K562 (cell line): ENCODE measurements around the gene OXSR1. TPM values are rescaled to one million over a fixed set of nuclear protein-coding genes. Genes with fewer than 3 reads are reported as not detected.

Experiments
- ADNP ChIP-seq: fragments of 200-800 bp; sonication (Bioruptor generic); IDR thresholded peaks from 2 replicates; pipeline ENCODE4 v1.6.1; 2016; ENCODE audit warnings: missing genetic modification characterization, missing compliant biosample characterization
- CBFA2T3 ChIP-seq: fragments of 450-650 bp; IDR thresholded peaks from 2 replicates; pipeline ENCODE4 v1.6.1; 2017
- CHAMP1 ChIP-seq: fragments of 450-650 bp; IDR thresholded peaks from 2 replicates; pipeline ENCODE4 v1.6.1; 2016; ENCODE audit warnings: mild to moderate bottlenecking
- DPF2 ChIP-seq: fragments of 450-650 bp; IDR thresholded peaks from 2 replicates; pipeline ENCODE4 v1.6.1; 2016
- FOXJ2 ChIP-seq: fragments of 200-800 bp; sonication (Bioruptor generic); IDR thresholded peaks from 2 replicates; pipeline ENCODE4 v1.6.1; 2016; ENCODE audit warnings: missing genetic modification characterization, missing compliant biosample characterization
- GATAD2A ChIP-seq: fragments of 450-650 bp; IDR thresholded peaks from 2 replicates; pipeline ENCODE4 v1.6.1; 2017
- KLF16 ChIP-seq: IDR thresholded peaks from 2 replicates; pipeline ENCODE4 v1.6.1; 2016; ENCODE audit warnings: antibody characterized with exemption
- LCOR ChIP-seq: sonication (generic); formaldehyde crosslinking; IDR thresholded peaks from 2 replicates; pipeline ENCODE4 v1.8.0; 2022; ENCODE audit warnings: mild to moderate bottlenecking, missing genetic modification reagents
- NCOA1 ChIP-seq: fragments of 450-650 bp; IDR thresholded peaks from 2 replicates; pipeline ENCODE4 v1.6.1; 2016; ENCODE audit warnings: low read depth
- NFIX ChIP-seq: fragments of 250-450 bp; sonication (Bioruptor Pico); IDR thresholded peaks from 2 replicates; pipeline ENCODE4 v1.4.0; 2020; ENCODE audit warnings: low read depth, mild to moderate bottlenecking, moderate library complexity
- PPARD ChIP-seq: fragments of 250-450 bp; sonication (Bioruptor Pico); IDR thresholded peaks from 2 replicates; pipeline ENCODE4 v1.8.0; 2022; ENCODE audit warnings: inconsistent platforms, mild to moderate bottlenecking, moderate library complexity
- PYGO2 ChIP-seq: fragments of 450-650 bp; IDR thresholded peaks from 2 replicates; pipeline ENCODE4 v1.6.1; 2016; ENCODE audit warnings: mild to moderate bottlenecking, missing genetic modification characterization, moderate library complexity, missing compliant biosample characterization
- RBM15 ChIP-seq: fragments of 200-400 bp; formaldehyde crosslinking; IDR thresholded peaks from 2 replicates; pipeline ENCODE4 v1.6.1; 2018; ENCODE audit warnings: mild to moderate bottlenecking, low read length, moderate library complexity; ENCODE audit not compliant: insufficient read depth
- RFX1 ChIP-seq: fragments of 450-650 bp; IDR thresholded peaks from 2 replicates; pipeline ENCODE4 v1.6.1; 2016; ENCODE audit warnings: mild to moderate bottlenecking, moderate library complexity
- RFX7 ChIP-seq: fragments of 250-450 bp; sonication (Bioruptor Pico); IDR thresholded peaks from 2 replicates; pipeline ENCODE4 v1.5.1; 2021; ENCODE audit warnings: mild to moderate bottlenecking
- STAT5A ChIP-seq: IDR thresholded peaks from 2 replicates; pipeline ENCODE4 v1.6.1; 2012; ENCODE audit warnings: low read length, inconsistent platforms, borderline replicate concordance
- TAF9B ChIP-seq: fragments of 450-650 bp; IDR thresholded peaks from 2 replicates; pipeline ENCODE4 v1.6.1; 2018; ENCODE audit warnings: mild to moderate bottlenecking; ENCODE audit not compliant: partially characterized antibody
- TAL1 ChIP-seq: fragments of 450-650 bp; IDR thresholded peaks from 2 replicates; pipeline ENCODE4 v1.6.1; 2016; ENCODE audit warnings: mild to moderate bottlenecking
- TEAD4 ChIP-seq, 2 experiments: sonication (generic) in 1 of 2; formaldehyde crosslinking in 1 of 2; IDR thresholded peaks; 2 replicates each; pipeline versions ENCODE4 v1.6.1 to v1.8.0; 2012 to 2022; ENCODE audit warnings: borderline replicate concordance in 1 of 2, inconsistent platforms in 1 of 2, low read length in 1 of 2, mild to moderate bottlenecking in 1 of 2, missing genetic modification reagents in 1 of 2
- TSC22D4 ChIP-seq: fragments of 450-650 bp; IDR thresholded peaks from 2 replicates; pipeline ENCODE4 v1.6.1; 2016; ENCODE audit warnings: missing genetic modification characterization, missing biosample characterization, control low read depth
- ZNF197 ChIP-seq: fragments of 200-800 bp; sonication (Bioruptor generic); IDR thresholded peaks from 2 replicates; pipeline ENCODE4 v1.6.1; 2016; ENCODE audit warnings: low read depth, missing genetic modification characterization, missing compliant biosample characterization
- ZNF507 ChIP-seq: conservative IDR thresholded peaks from 2 replicates; pipeline ENCODE4 v1.6.1; 2017; ENCODE audit warnings: missing genetic modification characterization, missing compliant biosample characterization
- ZNF57 ChIP-seq: fragments of 450-650 bp; formaldehyde crosslinking; IDR thresholded peaks from 2 replicates; pipeline ENCODE4 v1.4.0; 2020; ENCODE audit warnings: mild to moderate bottlenecking, moderate library complexity
- polyA plus RNA-seq, 8 experiments: library from polyadenylated mRNA; depleted of rRNA in 4 of 8; stranded (reverse) in 5 of 8; unstranded in 3 of 8; fragments of >200 nt; fragmentation: Nextera tagmentation in 2 of 8; fragmentation: Illumina TruSeq in 1 of 8; extraction: Ambion mirVana in 2 of 8; extraction: Trizol in 1 of 8; gene quantifications; 2 replicates each; pipeline versions ENCODE4 v1.2.1 to v1.2.3, GENCODE V29; 2011 to 2014; ENCODE audit warnings: inconsistent platforms in 1 of 8, missing spikeins in 1 of 8
- total RNA-seq, 7 experiments: library from RNA; depleted of rRNA in 6 of 7; stranded (reverse); fragments of >200 nt in 6 of 7; fragmentation: Illumina TruSeq in 2 of 7; extraction: Trizol in 2 of 7; gene quantifications; 2 replicates each; pipeline versions ENCODE4 v1.2.1 to v1.2.3, GENCODE V29; 2011 to 2021; ENCODE audit warnings: low replicate concordance in 1 of 7
- TF ChIP-seq, protein P1 (sequence below): sonication (generic); formaldehyde crosslinking; IDR thresholded peaks from 2 replicates; pipeline ENCODE4 v1.8.1; 2023; ENCODE audit warnings: missing genetic modification reagents, mild to moderate bottlenecking, borderline replicate concordance

The OXSR1 gene
- total and polyA plus RNA-seq, 9 of the 15 experiments (the other 6 are each of a cell fraction or from before 2014, with no cell fraction given) = 15.7 to 87.6 (median 48.7) TPM

DNA sequence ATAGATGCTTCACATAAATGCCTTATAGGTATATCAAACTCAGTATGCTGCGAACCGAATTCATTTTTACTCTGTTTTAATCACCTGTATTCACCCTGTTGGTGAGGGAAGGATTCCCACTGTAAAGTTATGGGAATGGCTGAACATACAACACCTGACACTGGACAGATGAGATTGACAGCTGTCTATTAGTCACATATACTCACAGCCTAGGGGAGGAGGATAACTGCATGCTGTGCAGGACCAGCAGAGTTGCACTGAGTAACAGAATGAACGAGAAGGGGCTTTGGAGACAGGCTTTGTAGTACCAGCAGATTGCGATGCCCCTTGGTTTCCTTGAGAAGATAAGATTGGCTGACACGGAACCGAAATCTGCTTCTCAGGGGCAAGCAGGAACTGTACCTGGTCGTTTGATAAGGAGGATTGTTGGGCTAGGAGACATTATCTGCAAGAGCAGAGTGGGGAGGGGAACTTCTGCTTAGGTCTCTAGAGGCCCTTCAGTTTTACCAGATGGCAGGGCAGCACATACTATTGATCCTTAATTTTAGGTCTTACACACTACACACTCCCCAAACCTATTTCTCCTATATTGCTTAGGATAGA is 56.8 kb downstream of the OXSR1 start (continued):
- TF ChIP-seq ZNF197 (CRISPR knock-in tag) = no peak
- no peak for TF ChIP-seq CHAMP1
- peak; percentile 95 for TF ChIP-seq CBFA2T3
- peak; percentile 82 for TF ChIP-seq DPF2
- TF ChIP-seq TSC22D4 (tag) = no peak
- peak; percentile 75; the same call in 1 of the 2 replicates for TF ChIP-seq KLF16
- TF ChIP-seq, protein P1, sequence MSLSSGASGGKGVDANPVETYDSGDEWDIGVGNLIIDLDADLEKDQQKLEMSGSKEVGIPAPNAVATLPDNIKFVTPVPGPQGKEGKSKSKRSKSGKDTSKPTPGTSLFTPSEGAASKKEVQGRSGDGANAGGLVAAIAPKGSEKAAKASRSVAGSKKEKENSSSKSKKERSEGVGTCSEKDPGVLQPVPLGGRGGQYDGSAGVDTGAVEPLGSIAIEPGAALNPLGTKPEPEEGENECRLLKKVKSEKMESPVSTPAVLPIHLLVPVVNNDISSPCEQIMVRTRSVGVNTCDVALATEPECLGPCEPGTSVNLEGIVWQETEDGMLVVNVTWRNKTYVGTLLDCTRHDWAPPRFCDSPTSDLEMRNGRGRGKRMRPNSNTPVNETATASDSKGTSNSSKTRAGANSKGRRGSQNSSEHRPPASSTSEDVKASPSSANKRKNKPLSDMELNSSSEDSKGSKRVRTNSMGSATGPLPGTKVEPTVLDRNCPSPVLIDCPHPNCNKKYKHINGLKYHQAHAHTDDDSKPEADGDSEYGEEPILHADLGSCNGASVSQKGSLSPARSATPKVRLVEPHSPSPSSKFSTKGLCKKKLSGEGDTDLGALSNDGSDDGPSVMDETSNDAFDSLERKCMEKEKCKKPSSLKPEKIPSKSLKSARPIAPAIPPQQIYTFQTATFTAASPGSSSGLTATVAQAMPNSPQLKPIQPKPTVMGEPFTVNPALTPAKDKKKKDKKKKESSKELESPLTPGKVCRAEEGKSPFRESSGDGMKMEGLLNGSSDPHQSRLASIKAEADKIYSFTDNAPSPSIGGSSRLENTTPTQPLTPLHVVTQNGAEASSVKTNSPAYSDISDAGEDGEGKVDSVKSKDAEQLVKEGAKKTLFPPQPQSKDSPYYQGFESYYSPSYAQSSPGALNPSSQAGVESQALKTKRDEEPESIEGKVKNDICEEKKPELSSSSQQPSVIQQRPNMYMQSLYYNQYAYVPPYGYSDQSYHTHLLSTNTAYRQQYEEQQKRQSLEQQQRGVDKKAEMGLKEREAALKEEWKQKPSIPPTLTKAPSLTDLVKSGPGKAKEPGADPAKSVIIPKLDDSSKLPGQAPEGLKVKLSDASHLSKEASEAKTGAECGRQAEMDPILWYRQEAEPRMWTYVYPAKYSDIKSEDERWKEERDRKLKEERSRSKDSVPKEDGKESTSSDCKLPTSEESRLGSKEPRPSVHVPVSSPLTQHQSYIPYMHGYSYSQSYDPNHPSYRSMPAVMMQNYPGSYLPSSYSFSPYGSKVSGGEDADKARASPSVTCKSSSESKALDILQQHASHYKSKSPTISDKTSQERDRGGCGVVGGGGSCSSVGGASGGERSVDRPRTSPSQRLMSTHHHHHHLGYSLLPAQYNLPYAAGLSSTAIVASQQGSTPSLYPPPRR = no peak
- TF ChIP-seq RFX1 = no peak
- TF ChIP-seq RFX7 (CRISPR knock-in tag) = no peak
- TF ChIP-seq PPARD = no peak
- TF ChIP-seq TEAD4 (IDR thresholded peaks at IDR 0.05; ENCODE audit: low read length) = peak; percentile 89
- TF ChIP-seq TEAD4 (CRISPR knock-in tag; IDR thresholded peaks at IDR 0.05; ENCODE audit: borderline replicate concordance) = no peak
- TF ChIP-seq STAT5A = peak; percentile 62; the same call in 1 of the 2 replicates
- no peak for TF ChIP-seq NCOA1
- no peak for TF ChIP-seq ADNP
- TF ChIP-seq TAF9B = no peak
- TF ChIP-seq RBM15 = no peak
- TF ChIP-seq NFIX = no peak
- TF ChIP-seq TAL1 = peak; percentile 85
- TF ChIP-seq FOXJ2 = no peak
- TF ChIP-seq ZNF507 (tag) = no peak
- TF ChIP-seq ZNF57 (CRISPR knock-in tag) = no peak
- peak; percentile 27; the same call in 1 of the 2 replicates for TF ChIP-seq LCOR (CRISPR knock-in tag)
- no peak for TF ChIP-seq PYGO2 (tag)
- TF ChIP-seq GATAD2A = no peak
